Tibial artery (tissue), 4 donors: ENCODE results near the gene PALD1.
"Not testable (repeated sequence)": the region's sequence is repeated elsewhere in the genome, so short reads cannot be mapped to it uniquely, and the experiment has no call there.

Source experiments
- DNase-seq, 2 donors: peaks; one replicate each; pipeline ENCODE4 v3.0.0-alpha.2; 2019
- H3K27ac ChIP-seq, 2 donors: fragments of 200-600 bp; sonication (generic) in 1 of 2; 1 replicate in 1 of 2; 2 replicates in 1 of 2; pipeline ENCODE4 v1.5.1; 2018 to 2019; ENCODE audit warnings: mild to moderate bottlenecking in 1 of 2
- H3K27me3 ChIP-seq, 2 donors: fragments of 200-600 bp; sonication (generic) in 1 of 2; one replicate each; pipeline versions ENCODE4 v1.5.1 to v1.6.0; 2016 to 2019
- H3K36me3 ChIP-seq, 3 donors: fragments of 200-600 bp; sonication (generic) in 2 of 3; one replicate each; pipeline ENCODE4 v1.5.1; 2016 to 2019; ENCODE audit warnings: mild to moderate bottlenecking in 2 of 3
- H3K4me1 ChIP-seq, 4 donors: fragments of 200-600 bp; sonication (generic) in 2 of 4; 1 replicate in 3 of 4; 2 replicates in 1 of 4; pipeline ENCODE4 v1.5.1; 2016 to 2019
- H3K4me3 ChIP-seq, 2 donors: fragments of 200-600 bp; sonication (generic) in 1 of 2; 1 replicate in 1 of 2; 2 replicates in 1 of 2; pipeline ENCODE4 v1.5.1; 2018 to 2019; ENCODE audit warnings: mild to moderate bottlenecking in 2 of 2
- H3K9me3 ChIP-seq, 3 donors: fragments of 200-600 bp; sonication (generic) in 1 of 3; one replicate each; pipeline ENCODE4 v1.5.1; 2016 to 2019
- intact Hi-C: fragments of 100-400 bp; cut with DNase I; formaldehyde crosslinking; loops from one replicate; pipeline ENCODE4 v1.15.0; 2023; ENCODE audit warnings: low total_unique reads
- TF ChIP-seq, protein P1 (sequence below), 2 experiments: fragments of 200-600 bp in 1 of 2; fragments of 450-650 bp in 1 of 2; IDR thresholded peaks; one replicate each; pipeline ENCODE4 v1.5.1; 2017 to 2019; ENCODE audit warnings: antibody characterized with exemption in 2 of 2, mild to moderate bottlenecking in 1 of 2, moderate library complexity in 1 of 2

Gene PALD1

DNA sequence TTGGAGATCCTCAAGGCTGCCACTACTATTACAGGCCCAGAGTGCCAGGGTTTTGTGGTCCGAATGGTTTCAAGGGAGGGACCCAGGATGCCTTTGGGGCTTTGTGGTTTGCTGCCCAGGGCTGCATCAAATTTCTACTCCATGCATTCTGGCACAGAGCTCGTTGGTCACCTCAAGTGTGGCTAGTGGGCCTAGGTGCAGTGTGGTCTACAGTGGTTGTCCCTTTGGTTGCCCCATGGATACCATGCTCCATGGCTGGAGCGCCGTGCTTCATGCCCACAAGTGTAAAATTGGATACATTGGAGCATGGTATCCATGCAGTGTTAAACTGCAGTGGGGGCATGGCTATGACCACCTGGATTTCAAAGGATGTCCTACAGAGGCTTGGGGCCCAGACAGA is 129.4 kb downstream of the PALD1 start:
- H3K4me3 ChIP-seq, result no peak overlapping the region
- H3K4me1 ChIP-seq, result no peaks in the 10 kb centered on the region
- H3K27me3 ChIP-seq, result no peaks in the 10 kb centered on the region
- no peaks in the 10 kb centered on the region for H3K9me3 ChIP-seq
- no peaks in the 10 kb centered on the region for H3K36me3 ChIP-seq
- intact Hi-C loops, result no loop called here
- no peak overlapping the region for H3K27ac ChIP-seq
- TF ChIP-seq, protein P1, sequence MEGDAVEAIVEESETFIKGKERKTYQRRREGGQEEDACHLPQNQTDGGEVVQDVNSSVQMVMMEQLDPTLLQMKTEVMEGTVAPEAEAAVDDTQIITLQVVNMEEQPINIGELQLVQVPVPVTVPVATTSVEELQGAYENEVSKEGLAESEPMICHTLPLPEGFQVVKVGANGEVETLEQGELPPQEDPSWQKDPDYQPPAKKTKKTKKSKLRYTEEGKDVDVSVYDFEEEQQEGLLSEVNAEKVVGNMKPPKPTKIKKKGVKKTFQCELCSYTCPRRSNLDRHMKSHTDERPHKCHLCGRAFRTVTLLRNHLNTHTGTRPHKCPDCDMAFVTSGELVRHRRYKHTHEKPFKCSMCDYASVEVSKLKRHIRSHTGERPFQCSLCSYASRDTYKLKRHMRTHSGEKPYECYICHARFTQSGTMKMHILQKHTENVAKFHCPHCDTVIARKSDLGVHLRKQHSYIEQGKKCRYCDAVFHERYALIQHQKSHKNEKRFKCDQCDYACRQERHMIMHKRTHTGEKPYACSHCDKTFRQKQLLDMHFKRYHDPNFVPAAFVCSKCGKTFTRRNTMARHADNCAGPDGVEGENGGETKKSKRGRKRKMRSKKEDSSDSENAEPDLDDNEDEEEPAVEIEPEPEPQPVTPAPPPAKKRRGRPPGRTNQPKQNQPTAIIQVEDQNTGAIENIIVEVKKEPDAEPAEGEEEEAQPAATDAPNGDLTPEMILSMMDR (IDR thresholded peaks at IDR 0.05), result no peak
- no peak for DNase-seq

DNA sequence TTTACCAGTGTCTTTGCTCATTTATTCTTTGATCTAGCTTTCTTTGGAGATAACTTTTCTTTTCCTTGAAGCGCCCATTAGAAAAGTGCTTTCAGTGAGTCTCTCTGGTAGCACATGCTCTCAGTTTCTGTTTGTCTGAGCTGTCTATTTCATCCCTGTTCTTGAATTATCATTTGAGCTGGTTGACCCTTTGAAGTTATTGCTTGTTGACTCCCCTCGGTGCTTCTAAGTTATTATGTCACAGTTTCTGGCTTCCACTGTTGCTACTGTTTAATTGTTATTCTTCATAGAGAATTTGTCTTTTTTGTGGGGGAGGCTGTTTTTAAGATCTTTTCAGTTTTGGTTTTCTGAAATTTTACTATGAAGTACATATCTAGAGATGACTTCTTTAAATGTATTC is 135.4 kb downstream of the PALD1 start:
- DNase-seq, result no peak
- intact Hi-C loops, result no loop called here
- TF ChIP-seq, protein P1 (IDR thresholded peaks at IDR 0.05), result no peak
- Histone ChIP-seq H3K9me3 (peaks cover 0 to 4% (median 0%) of the 10 kb centered on the region in 3 donors), H3K27me3 (no peaks in the 10 kb centered on the region), H3K36me3 (no peaks in the 10 kb centered on the region), H3K4me3 (no peak overlapping the region), H3K27ac (no peak overlapping the region), H3K4me1 (no peaks in the 10 kb centered on the region)

DNA sequence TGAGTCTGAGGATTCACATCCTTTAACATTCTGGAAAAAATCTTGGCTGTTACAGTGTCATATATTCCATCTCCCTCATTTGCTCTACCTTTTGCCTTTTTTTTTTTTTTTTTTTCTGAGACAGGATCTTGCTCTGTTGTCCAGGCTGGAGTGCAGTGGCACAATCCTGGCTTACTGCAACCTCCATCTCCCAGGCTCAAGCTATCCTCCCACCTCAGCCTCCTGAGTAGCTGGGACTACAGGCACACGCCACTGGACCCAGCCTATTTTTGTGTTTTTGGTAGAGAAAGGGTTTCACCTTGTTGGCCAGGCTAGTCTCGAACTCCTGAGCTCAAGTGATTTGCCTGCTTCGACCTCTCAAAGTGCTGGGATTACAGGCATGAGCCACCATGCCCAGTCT is 135.8 kb downstream of the PALD1 start:
- H3K4me1 ChIP-seq, H3K9me3 ChIP-seq, intact Hi-C loops, DNase-seq, H3K36me3 ChIP-seq, H3K27ac ChIP-seq, H3K4me3 ChIP-seq, H3K27me3 ChIP-seq: not testable (repeated sequence)

DNA sequence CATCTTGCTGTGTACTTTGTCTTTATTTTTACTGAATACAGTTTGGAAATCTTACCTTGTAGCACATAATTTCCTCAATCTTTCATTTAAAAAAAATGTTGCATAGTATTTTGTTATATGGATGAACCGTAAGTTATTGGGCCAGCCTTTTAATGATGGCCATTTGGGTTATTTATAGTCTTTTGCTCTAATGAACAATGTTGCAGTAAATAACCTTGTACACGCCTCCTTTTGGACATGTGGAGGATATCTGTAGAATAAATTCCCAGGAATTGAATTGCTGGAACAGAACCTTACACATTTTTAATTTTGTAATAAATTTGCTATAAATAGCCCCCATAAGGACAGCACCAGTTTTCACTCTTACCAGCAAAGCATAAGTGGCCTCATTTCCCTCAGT is 136.6 kb downstream of the PALD1 start:
- H3K27me3 ChIP-seq, result no peaks in the 10 kb centered on the region
- H3K4me3 ChIP-seq, result no peak overlapping the region
- H3K27ac ChIP-seq, result no peak overlapping the region
- peaks cover 0 to 13% (median 5%) of the 10 kb centered on the region in 3 donors for H3K9me3 ChIP-seq
- TF ChIP-seq, protein P1 (IDR thresholded peaks at IDR 0.05), result no peak
- H3K36me3 ChIP-seq, result no peaks in the 10 kb centered on the region
- DNase-seq, result no peak
- no peaks in the 10 kb centered on the region for H3K4me1 ChIP-seq
- intact Hi-C loops, result no loop called here

DNA sequence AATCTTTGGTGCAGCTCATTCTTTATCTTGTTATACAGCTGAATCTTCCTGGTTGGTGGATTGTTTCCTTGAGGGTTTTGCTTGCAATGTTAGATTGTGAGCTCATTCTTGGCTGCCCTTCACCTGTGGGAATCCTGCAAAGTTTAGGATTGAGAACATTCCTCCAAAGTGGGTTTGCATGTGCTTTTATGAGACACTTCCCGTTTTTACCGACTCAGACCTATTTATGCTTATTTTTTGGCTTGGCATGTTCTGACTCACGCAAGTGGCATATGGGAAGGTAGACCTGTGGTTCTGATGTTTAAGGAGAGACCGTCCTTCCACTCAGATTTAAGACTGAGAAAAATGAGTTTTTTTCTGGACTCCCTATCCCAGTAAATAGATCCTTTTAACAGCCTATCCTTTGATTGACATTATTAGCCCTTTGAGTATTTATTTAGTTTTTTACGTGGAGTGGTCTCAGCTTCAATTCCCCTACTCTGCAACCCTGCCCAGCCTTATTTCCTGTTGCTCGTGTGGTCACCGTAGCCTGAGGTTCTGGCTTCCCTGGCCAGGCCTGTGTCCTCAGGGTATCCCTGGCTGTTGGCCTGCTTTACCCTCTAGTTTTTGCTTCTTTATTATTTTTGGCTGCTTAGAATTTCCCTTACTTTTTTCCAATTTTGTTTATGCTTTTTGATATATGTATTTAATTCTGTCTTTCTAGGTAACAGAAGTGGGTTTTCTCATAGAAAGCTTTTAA is 137.4 kb downstream of the PALD1 start:
- no peak overlapping the region for H3K27ac ChIP-seq
- no peak overlapping the region for H3K4me3 ChIP-seq
- no peaks in the 10 kb centered on the region for H3K36me3 ChIP-seq
- DNase-seq, result no peak
- no peaks in the 10 kb centered on the region for H3K27me3 ChIP-seq
- intact Hi-C loops, result no loop called here
- H3K9me3 ChIP-seq, result peaks cover 0 to 18% (median 12%) of the 10 kb centered on the region in 3 donors
- H3K4me1 ChIP-seq, result no peaks in the 10 kb centered on the region
- TF ChIP-seq, protein P1 (IDR thresholded peaks at IDR 0.05), result no peak

DNA sequence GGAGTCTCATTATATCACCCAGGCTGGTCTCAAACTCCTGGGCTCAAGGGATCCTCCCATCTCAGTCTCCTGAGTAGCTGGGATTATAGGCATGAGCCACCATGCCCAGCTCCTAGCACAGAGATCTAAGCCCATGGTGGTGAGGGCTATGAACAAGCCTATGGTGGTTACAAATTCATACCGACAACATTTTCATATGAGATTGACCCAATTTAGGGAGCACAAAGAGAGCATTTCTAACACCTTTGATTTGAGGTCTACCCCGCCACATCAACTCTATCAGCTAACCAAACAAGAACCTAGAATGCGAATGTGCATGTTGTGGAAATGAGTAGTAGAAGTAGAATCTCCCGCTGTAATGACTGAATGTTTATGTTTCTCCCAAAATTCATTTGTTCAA is 138.2 kb downstream of the PALD1 start:
- TF ChIP-seq, protein P1 (IDR thresholded peaks at IDR 0.05), result no peak
- Histone ChIP-seq H3K4me1 (no peaks in the 10 kb centered on the region), H3K4me3 (no peak overlapping the region), H3K27ac (no peak overlapping the region), H3K36me3 (no peaks in the 10 kb centered on the region), H3K27me3 (no peaks in the 10 kb centered on the region), H3K9me3 (peaks cover 0 to 18% (median 12%) of the 10 kb centered on the region in 3 donors)
- intact Hi-C loops, result no loop called here
- DNase-seq, result no peak
